ENCODE data around the gene ARAP3. TPM values are rescaled to one million over a fixed set of nuclear protein-coding genes. Genes with fewer than 3 reads are reported as not detected.

Gene ARAP3
- total RNA-seq, 1 experiment from 2014 or later, result 15.1 TPM

DNA sequence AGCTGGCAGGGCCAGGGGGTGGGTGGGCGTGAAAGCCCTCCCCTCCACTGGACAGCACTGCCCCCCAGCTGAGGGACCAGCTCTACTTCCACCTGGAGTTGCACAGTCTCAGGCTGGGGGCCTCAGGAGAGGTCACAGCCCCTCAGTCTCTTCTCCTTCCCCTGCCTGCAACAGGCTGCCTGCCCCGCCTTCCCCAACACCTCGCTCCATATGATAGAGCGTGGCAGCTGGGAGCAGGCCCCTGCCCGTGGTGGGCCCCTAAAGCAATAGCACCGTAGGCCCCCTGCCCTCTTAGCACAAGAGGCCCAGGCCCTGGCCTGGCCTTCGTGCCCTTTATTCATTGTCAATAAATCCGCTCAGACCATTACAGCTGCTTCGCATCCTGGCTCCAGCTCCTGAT, 41.3 kb downstream of the ARAP3 start (continued):
- no peak for TF ChIP-seq TCF7L2 (IDR thresholded peaks at IDR 0.05; ENCODE audit: borderline replicate concordance, extremely low read depth, insufficient read depth, insufficient read length)
- TF ChIP-seq CBX3 (IDR thresholded peaks at IDR 0.05; ENCODE audit: low read depth), result no peak
- TF ChIP-seq, protein P1, sequence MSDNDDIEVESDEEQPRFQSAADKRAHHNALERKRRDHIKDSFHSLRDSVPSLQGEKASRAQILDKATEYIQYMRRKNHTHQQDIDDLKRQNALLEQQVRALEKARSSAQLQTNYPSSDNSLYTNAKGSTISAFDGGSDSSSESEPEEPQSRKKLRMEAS (IDR thresholded peaks at IDR 0.05), result no peak
- TF ChIP-seq ZFX (IDR thresholded peaks at IDR 0.05), result no peak
- TF ChIP-seq EZH2 (IDR thresholded peaks at IDR 0.05), result no peak

DNA sequence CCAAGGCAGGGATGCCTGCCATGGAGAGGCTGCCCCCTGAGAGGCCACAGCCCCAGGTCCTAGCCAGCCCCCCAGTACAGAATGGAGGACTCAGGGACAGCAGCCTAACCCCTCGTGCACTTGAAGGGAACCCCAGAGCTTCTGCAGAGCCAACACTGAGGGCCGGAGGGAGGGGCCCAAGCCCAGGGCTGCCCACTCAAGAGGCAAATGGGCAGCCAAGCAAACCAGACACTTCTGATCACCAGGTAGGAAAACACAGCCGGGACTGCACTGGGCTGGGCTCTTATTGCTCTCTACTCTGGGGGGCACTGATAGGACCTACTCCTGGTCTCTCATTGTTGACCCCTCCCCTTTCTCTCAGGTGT, 42.0 kb downstream of the ARAP3 start:
- intact Hi-C loops (cut with micrococcal nuclease), result no loop called here
- ChIA-PET RAD21 (ENCODE audit: low non-redundant PET in 1 of 2, low total read pairs in 2 of 2, uncharacterized antibody in 2 of 2, unreplicated experiment in 2 of 2) (no interaction called here), POLR2A (no interaction called here), CTCF (no interaction called here)
- Histone ChIP-seq H3K4me1 (ENCODE audit: control insufficient read depth in 1 of 2, insufficient read depth in 2 of 2, low read length in 2 of 2) (peaks cover 10 to 40% of the 10 kb centered on the region in 2 experiments), H3K79me2 (ENCODE audit: insufficient read depth, low read length) (peaks cover 16% of the 10 kb centered on the region), H4K20me1 (ENCODE audit: insufficient read depth) (no peaks in the 10 kb centered on the region), H2AFZ (ENCODE audit: low read depth, low read length, poor library complexity, severe bottlenecking) (no peak overlapping the region), H3K9ac (ENCODE audit: low read length) (no peak overlapping the region), H3K36me3 (ENCODE audit: control insufficient read depth in 1 of 2, insufficient read depth in 2 of 2, low read length in 2 of 2) (peaks cover 0 to 2% of the 10 kb centered on the region in 2 experiments; a peak in 1 of 4 replicates), H3K9me3 (ENCODE audit: control insufficient read depth in 1 of 2, insufficient read depth in 1 of 2, low read depth in 1 of 2, low read length in 2 of 2) (no peaks in the 10 kb centered on the region), H3K4me2 (ENCODE audit: low read length) (no peak overlapping the region), H3K27ac (ENCODE audit: low read depth, low read length) (no peak overlapping the region), H3K9me2 (ENCODE audit: insufficient read depth) (no peaks in the 10 kb centered on the region), H3K4me3 (replicated peaks in 1 of 2; ENCODE audit: low read depth in 1 of 2, low read length in 2 of 2) (no peak overlapping the region), H3K27me3 (ENCODE audit: insufficient read depth, low read length) (no peaks in the 10 kb centered on the region)
- no peak for DNase-seq (ENCODE audit: low read depth, low spot score)
- TF ChIP-seq SIN3A (IDR thresholded peaks at IDR 0.05; ENCODE audit: low read depth) (no peak), POLR2AphosphoS5 (IDR thresholded peaks at IDR 0.05; ENCODE audit: low read depth, low read length) (no peak), ZFX (IDR thresholded peaks at IDR 0.05) (no peak), ELF1 (IDR thresholded peaks at IDR 0.05; ENCODE audit: borderline replicate concordance, low read depth) (no peak), SP1 (IDR thresholded peaks at IDR 0.05; ENCODE audit: low read depth) (no peak), JUND (IDR thresholded peaks at IDR 0.05) (no peak), RAD21 (IDR thresholded peaks at IDR 0.05; ENCODE audit: low read depth) (no peak), SRF (IDR thresholded peaks at IDR 0.05; ENCODE audit: low read depth) (no peak), CBX3 (IDR thresholded peaks at IDR 0.05; ENCODE audit: low read depth) (no peak), EZH2phosphoT487 (IDR thresholded peaks at IDR 0.05; ENCODE audit: borderline replicate concordance) (no peak), EGR1 (IDR thresholded peaks at IDR 0.05; ENCODE audit: low read depth) (no peak), EZH2 (IDR thresholded peaks at IDR 0.05) (no peak), TCF7L2 (IDR thresholded peaks at IDR 0.05; ENCODE audit: borderline replicate concordance, extremely low read depth, insufficient read depth, insufficient read length) (no peak)
- TF ChIP-seq, protein P2, sequence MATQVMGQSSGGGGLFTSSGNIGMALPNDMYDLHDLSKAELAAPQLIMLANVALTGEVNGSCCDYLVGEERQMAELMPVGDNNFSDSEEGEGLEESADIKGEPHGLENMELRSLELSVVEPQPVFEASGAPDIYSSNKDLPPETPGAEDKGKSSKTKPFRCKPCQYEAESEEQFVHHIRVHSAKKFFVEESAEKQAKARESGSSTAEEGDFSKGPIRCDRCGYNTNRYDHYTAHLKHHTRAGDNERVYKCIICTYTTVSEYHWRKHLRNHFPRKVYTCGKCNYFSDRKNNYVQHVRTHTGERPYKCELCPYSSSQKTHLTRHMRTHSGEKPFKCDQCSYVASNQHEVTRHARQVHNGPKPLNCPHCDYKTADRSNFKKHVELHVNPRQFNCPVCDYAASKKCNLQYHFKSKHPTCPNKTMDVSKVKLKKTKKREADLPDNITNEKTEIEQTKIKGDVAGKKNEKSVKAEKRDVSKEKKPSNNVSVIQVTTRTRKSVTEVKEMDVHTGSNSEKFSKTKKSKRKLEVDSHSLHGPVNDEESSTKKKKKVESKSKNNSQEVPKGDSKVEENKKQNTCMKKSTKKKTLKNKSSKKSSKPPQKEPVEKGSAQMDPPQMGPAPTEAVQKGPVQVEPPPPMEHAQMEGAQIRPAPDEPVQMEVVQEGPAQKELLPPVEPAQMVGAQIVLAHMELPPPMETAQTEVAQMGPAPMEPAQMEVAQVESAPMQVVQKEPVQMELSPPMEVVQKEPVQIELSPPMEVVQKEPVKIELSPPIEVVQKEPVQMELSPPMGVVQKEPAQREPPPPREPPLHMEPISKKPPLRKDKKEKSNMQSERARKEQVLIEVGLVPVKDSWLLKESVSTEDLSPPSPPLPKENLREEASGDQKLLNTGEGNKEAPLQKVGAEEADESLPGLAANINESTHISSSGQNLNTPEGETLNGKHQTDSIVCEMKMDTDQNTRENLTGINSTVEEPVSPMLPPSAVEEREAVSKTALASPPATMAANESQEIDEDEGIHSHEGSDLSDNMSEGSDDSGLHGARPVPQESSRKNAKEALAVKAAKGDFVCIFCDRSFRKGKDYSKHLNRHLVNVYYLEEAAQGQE (IDR thresholded peaks at IDR 0.05; ENCODE audit: low read depth), result no peak
- TF ChIP-seq, protein P3, sequence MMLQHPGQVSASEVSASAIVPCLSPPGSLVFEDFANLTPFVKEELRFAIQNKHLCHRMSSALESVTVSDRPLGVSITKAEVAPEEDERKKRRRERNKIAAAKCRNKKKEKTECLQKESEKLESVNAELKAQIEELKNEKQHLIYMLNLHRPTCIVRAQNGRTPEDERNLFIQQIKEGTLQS (IDR thresholded peaks at IDR 0.05), result no peak
- TF ChIP-seq, protein P1 (IDR thresholded peaks at IDR 0.05), result no peak
- TF ChIP-seq, protein P4, sequence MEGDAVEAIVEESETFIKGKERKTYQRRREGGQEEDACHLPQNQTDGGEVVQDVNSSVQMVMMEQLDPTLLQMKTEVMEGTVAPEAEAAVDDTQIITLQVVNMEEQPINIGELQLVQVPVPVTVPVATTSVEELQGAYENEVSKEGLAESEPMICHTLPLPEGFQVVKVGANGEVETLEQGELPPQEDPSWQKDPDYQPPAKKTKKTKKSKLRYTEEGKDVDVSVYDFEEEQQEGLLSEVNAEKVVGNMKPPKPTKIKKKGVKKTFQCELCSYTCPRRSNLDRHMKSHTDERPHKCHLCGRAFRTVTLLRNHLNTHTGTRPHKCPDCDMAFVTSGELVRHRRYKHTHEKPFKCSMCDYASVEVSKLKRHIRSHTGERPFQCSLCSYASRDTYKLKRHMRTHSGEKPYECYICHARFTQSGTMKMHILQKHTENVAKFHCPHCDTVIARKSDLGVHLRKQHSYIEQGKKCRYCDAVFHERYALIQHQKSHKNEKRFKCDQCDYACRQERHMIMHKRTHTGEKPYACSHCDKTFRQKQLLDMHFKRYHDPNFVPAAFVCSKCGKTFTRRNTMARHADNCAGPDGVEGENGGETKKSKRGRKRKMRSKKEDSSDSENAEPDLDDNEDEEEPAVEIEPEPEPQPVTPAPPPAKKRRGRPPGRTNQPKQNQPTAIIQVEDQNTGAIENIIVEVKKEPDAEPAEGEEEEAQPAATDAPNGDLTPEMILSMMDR (IDR thresholded peaks at IDR 0.05 in 2 of 3, conservative IDR thresholded peaks at IDR 0.05 in 1 of 3; ENCODE audit: borderline replicate concordance in 1 of 3, insufficient read depth in 1 of 3, low read depth in 2 of 3, low read length in 2 of 3), result no peak
- TF ChIP-seq, protein P5, sequence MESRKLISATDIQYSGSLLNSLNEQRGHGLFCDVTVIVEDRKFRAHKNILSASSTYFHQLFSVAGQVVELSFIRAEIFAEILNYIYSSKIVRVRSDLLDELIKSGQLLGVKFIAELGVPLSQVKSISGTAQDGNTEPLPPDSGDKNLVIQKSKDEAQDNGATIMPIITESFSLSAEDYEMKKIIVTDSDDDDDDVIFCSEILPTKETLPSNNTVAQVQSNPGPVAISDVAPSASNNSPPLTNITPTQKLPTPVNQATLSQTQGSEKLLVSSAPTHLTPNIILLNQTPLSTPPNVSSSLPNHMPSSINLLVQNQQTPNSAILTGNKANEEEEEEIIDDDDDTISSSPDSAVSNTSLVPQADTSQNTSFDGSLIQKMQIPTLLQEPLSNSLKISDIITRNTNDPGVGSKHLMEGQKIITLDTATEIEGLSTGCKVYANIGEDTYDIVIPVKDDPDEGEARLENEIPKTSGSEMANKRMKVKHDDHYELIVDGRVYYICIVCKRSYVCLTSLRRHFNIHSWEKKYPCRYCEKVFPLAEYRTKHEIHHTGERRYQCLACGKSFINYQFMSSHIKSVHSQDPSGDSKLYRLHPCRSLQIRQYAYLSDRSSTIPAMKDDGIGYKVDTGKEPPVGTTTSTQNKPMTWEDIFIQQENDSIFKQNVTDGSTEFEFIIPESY (IDR thresholded peaks at IDR 0.05; ENCODE audit: extremely low read depth, insufficient replicate concordance, low read length), result no peak
- ATAC-seq, result no peak
- no TSS peak for BruUV-seq (replicated peaks)
